Measurements from ENCODE around the gene APOF. TPM values are rescaled to one million over a fixed set of nuclear protein-coding genes. Genes with fewer than 3 reads are reported as not detected.
A peak's percentile ranks its signal among the peaks of the same experiment; 100 is the strongest.

Gene APOF
- total and polyA plus RNA-seq, 2 of the 13 experiments (the other 11 are each of a cell fraction or from before 2014, with no cell fraction given), result 3.3 to 23.9 TPM

DNA sequence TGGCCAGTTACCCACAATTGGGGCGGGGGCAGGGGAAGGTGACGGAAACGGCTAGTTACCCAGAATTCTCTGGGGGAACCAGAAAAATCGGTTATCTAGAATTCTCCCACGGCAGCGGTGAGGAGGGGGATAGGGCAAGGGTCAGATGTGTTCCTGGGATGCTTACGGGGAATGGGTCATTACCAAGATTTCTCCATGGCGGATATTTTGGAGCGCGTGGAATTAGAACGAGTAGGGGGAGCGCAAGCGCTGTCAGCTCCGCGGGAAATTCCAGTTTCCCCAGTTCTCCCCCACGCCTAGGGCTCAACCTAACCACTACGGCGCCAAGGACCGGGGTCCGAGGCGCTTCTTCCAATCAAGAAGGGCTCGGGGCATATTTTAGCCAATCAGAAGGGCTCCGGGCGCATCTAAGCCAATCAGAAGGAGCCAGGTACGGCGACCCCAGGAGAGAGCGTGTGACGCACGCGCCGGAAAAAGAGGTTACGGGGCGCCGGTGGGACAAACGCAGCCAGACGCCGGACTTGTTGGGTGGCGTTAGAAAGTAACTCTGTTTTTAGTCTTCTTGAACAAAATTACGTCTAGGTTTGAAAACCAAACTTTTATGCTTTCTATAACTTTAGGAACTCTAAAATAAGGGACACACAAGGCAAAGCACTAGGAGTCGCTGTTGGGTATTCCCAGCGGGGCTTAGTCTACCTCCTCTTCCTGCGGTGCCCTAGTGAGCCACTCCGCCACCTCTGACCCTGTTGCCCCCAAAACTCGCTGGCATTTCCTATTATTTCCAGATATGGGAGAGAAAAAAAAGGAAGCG lies 28.8 kb downstream of the APOF start, which contains the start of gene PAN2 (continued):
- TF ChIP-seq SIN3B (IDR thresholded peaks at IDR 0.05; ENCODE audit: low read length), result no peak
- TF ChIP-seq YY1 (IDR thresholded peaks at IDR 0.05; ENCODE audit: insufficient read depth, insufficient replicate concordance, low read depth, low read length), result peak; percentile 50
- TF ChIP-seq RFX5 (IDR thresholded peaks at IDR 0.05; ENCODE audit: low read depth, low read length), result peak; percentile 66; the same call in 1 of the 2 replicates
- TF ChIP-seq, protein P1, sequence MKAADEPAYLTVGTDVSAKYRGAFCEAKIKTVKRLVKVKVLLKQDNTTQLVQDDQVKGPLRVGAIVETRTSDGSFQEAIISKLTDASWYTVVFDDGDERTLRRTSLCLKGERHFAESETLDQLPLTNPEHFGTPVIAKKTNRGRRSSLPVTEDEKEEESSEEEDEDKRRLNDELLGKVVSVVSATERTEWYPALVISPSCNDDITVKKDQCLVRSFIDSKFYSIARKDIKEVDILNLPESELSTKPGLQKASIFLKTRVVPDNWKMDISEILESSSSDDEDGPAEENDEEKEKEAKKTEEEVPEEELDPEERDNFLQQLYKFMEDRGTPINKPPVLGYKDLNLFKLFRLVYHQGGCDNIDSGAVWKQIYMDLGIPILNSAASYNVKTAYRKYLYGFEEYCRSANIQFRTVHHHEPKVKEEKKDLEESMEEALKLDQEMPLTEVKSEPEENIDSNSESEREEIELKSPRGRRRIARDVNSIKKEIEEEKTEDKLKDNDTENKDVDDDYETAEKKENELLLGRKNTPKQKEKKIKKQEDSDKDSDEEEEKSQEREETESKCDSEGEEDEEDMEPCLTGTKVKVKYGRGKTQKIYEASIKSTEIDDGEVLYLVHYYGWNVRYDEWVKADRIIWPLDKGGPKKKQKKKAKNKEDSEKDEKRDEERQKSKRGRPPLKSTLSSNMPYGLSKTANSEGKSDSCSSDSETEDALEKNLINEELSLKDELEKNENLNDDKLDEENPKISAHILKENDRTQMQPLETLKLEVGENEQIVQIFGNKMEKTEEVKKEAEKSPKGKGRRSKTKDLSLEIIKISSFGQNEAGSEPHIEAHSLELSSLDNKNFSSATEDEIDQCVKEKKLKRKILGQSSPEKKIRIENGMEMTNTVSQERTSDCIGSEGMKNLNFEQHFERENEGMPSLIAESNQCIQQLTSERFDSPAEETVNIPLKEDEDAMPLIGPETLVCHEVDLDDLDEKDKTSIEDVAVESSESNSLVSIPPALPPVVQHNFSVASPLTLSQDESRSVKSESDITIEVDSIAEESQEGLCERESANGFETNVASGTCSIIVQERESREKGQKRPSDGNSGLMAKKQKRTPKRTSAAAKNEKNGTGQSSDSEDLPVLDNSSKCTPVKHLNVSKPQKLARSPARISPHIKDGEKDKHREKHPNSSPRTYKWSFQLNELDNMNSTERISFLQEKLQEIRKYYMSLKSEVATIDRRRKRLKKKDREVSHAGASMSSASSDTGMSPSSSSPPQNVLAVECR (CRISPR knock-in tag; IDR thresholded peaks at IDR 0.05; ENCODE audit: borderline replicate concordance), result peak; percentile 77; the same call in 1 of the 2 replicates
- TF ChIP-seq GATA4 (IDR thresholded peaks at IDR 0.05; ENCODE audit: borderline replicate concordance, low read depth), result 0 out of 2 replicates have a peak, but pooled peaks have one; percentile 23
- no peak for TF ChIP-seq FOSL1 (CRISPR knock-in tag; IDR thresholded peaks at IDR 0.05; ENCODE audit: borderline replicate concordance)
- TF ChIP-seq XRCC5 (optimal IDR thresholded peaks at IDR 0.05; ENCODE audit: low read length), result no peak
- TF ChIP-seq HDAC1 (CRISPR knock-in tag; IDR thresholded peaks at IDR 0.05), result 0 out of 2 replicates have a peak, but pooled peaks have one; percentile 45
- TF ChIP-seq HNRNPK (IDR thresholded peaks at IDR 0.05; ENCODE audit: low read depth, low read length, poor library complexity, severe bottlenecking), result peak; percentile 22
- TF ChIP-seq XBP1 (CRISPR knock-in tag; IDR thresholded peaks at IDR 0.05), result peak; percentile 93; the same call in 1 of the 2 replicates
- no peak for TF ChIP-seq IKZF1 (IDR thresholded peaks at IDR 0.05)
- TF ChIP-seq SMYD3 (CRISPR knock-in tag; IDR thresholded peaks at IDR 0.05), result no peak
- no peak for TF ChIP-seq BORCS8-MEF2B (CRISPR knock-in tag; IDR thresholded peaks at IDR 0.05)
- peak; percentile 52 for TF ChIP-seq ASH2L (IDR thresholded peaks at IDR 0.05; ENCODE audit: insufficient read length, low read depth, low read length)
- TF ChIP-seq DPF2 (CRISPR knock-in tag; IDR thresholded peaks at IDR 0.05; ENCODE audit: borderline replicate concordance, low read depth), result no peak
- TF ChIP-seq ISX (CRISPR knock-in tag; conservative IDR thresholded peaks at IDR 0.05), result no peak
- TF ChIP-seq, protein P2, sequence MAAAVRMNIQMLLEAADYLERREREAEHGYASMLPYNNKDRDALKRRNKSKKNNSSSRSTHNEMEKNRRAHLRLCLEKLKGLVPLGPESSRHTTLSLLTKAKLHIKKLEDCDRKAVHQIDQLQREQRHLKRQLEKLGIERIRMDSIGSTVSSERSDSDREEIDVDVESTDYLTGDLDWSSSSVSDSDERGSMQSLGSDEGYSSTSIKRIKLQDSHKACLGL (CRISPR knock-in tag; IDR thresholded peaks at IDR 0.05), result no peak
- TF ChIP-seq NR2F1 (CRISPR knock-in tag; IDR thresholded peaks at IDR 0.05), result peak in 1 of 2 experiments; percentile 59; a peak in 1 of 4 replicates
- TF ChIP-seq ZNF773 (CRISPR knock-in tag; IDR thresholded peaks at IDR 0.05; ENCODE audit: borderline replicate concordance), result no peak
- 0 out of 2 replicates have a peak, but pooled peaks have one; percentile 37 for TF ChIP-seq ZNF17 (CRISPR knock-in tag; IDR thresholded peaks at IDR 0.05)
- TF ChIP-seq, protein P3, sequence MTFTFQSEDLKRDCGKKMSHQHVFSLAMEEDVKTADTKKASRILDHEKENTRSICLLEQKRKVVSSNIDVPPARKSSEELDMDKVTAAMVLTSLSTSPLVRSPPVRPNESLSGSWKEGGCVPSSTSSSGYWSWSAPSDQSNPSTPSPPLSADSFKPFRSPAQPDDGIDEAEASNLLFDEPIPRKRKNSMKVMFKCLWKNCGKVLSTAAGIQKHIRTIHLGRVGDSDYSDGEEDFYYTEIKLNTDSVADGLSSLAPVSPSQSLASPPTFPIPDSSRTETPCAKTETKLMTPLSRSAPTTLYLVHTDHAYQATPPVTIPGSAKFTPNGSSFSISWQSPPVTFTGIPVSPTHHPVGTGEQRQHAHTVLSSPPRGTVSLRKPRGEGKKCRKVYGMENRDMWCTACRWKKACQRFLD (CRISPR knock-in tag; IDR thresholded peaks at IDR 0.05; ENCODE audit: borderline replicate concordance), result no peak
